LNCaP clone FGC (cell line): Measurements from ENCODE around the gene RND3.

Experiments
- DNase-seq: peaks from one replicate; pipeline ENCODE4 v3.0.0-alpha.2; 2011; ENCODE audit warnings: low read depth
- H3K4me3 ChIP-seq: 2 replicates; pipeline ENCODE4 v1.5.1; 2011; ENCODE audit warnings: mild to moderate bottlenecking, low read depth, low read length, control low read depth
- TF ChIP-seq, protein P1 (sequence below): IDR thresholded peaks from 2 replicates; pipeline ENCODE4 v1.5.1; 2012; ENCODE audit warnings: mild to moderate bottlenecking; ENCODE audit not compliant: control insufficient read depth, insufficient read depth; ENCODE audit errors: extremely low read depth

The RND3 gene

DNA sequence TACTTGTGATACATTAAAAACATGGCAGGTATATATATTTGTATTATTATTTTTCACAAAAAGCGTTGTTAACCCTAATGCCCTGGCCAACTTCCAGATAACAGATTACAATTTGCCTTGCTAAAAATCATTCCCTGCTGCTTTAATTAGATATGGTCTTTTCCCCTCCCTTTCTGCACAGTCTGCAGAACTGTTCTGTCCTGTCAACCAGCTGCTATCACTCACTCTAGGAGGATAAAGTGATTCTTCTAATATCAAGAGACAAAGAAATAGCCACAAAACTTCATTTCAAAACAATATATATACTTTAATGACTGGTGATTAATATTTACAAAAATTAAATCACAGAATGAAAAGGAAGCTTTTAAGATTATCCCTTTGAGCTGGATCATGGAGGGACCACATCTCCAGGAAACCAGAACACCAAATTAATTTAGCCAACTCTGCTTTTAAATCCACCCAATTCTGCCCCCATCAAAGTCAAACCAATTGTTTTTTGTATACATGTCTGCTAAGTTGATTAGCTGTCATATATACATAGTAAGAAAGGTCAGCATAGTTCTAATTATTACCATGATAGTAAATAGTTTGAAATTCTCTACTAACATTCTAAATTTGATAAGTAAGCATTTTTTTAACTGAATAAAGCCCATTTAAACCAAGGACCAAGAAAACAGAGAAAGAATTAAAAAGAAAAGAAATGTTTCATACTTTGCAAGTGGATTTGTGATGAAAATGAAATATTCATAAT is 55.7 kb downstream of the RND3 start:
- no peak for DNase-seq
- H3K4me3 ChIP-seq = no peak overlapping the region
- TF ChIP-seq, protein P1, sequence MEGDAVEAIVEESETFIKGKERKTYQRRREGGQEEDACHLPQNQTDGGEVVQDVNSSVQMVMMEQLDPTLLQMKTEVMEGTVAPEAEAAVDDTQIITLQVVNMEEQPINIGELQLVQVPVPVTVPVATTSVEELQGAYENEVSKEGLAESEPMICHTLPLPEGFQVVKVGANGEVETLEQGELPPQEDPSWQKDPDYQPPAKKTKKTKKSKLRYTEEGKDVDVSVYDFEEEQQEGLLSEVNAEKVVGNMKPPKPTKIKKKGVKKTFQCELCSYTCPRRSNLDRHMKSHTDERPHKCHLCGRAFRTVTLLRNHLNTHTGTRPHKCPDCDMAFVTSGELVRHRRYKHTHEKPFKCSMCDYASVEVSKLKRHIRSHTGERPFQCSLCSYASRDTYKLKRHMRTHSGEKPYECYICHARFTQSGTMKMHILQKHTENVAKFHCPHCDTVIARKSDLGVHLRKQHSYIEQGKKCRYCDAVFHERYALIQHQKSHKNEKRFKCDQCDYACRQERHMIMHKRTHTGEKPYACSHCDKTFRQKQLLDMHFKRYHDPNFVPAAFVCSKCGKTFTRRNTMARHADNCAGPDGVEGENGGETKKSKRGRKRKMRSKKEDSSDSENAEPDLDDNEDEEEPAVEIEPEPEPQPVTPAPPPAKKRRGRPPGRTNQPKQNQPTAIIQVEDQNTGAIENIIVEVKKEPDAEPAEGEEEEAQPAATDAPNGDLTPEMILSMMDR = no peak

DNA sequence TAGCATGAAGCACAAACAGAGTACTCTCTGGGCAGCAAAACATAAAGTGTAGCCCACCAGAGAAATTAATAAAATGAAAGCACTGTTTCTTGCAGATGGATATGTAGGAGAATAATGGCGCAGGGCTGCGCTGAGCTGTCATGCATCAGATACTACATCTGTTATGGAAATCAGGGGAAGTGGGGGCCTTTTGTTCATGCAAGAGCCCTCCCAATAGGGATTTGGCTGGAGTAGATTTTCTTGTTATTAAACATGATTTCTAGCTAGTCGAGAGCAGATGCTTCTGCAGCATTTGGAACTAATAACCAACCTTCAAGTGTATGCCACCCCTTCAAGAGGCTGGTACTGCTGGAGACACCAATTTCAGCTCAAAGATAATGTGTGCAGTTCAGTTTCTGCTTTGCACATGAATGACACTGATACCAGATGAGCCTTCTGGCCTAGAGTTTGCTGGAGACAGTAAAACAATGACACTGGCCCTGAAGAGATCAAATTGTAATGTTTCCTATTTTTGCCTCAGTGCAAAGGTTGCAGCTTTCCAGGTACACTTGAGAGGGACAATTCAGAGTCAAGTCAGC is 58.0 kb downstream of the RND3 start:
- TF ChIP-seq, protein P1 = no peak
- H3K4me3 ChIP-seq = no peak overlapping the region
- no peak for DNase-seq

DNA sequence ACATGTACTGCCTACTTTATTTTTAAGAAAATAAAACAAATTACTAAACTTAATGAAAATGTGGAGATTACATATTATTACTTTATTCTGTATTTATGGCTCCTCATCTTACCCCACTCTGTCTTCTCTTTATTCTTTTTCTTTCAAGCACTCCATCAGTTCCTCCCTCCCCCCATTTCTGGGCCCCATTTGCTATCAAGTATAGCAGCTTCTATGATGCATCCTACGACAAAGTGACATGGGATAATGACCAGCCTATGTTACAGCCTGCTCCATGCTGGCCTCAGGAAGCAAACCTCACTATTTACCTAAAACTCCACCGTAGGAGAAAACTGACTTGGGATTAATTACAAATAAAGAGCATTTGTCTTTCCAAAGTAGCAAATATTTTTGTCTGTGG is 58.8 kb downstream of the RND3 start:
- TF ChIP-seq, protein P1 = no peak
- DNase-seq = no peak

DNA sequence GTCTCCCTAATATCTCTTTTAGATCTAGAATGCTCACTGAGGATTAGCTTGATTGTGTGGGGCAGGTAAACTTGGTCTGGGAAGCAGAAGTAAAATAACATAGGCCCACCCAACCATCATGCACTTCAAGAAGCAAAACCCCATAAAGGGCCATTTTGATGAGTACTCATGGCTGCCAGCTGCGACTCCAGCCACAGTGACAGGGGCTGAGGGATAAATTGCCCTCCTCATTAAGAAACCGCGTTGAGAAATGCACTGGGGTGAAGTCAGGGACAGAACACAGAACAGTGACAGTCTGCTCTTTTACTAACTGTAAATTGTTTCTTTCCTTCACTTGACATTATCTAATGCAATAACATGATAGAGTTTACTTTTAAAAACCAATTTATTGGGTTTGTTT is 60.2 kb downstream of the RND3 start:
- DNase-seq = no peak
- no peak overlapping the region for H3K4me3 ChIP-seq
- TF ChIP-seq, protein P1 = no peak

More for the DNA sequence above, 58.8 kb downstream of the RND3 start:
- no peak overlapping the region for H3K4me3 ChIP-seq

DNA sequence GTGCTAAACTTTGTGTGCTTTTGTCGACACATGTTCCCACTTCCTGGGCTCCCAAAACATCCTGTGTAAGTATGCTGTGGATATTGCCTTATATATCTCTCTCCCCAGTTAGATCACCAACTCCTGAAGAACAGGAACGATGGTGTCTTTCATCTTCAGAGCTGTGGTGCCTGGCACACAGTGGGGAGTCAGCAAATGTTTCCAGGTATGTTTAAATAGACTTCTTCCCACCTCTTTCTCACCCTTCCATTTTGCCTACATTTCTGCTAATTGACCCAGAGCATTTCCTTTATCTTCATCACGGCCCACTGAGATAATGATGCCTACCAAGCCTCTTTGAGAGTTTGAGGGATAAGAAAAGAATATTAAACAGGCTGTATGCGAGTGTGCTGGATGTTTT is 60.7 kb downstream of the RND3 start:
- H3K4me3 ChIP-seq = no peak overlapping the region
- DNase-seq = no peak
- TF ChIP-seq, protein P1 = no peak

DNA sequence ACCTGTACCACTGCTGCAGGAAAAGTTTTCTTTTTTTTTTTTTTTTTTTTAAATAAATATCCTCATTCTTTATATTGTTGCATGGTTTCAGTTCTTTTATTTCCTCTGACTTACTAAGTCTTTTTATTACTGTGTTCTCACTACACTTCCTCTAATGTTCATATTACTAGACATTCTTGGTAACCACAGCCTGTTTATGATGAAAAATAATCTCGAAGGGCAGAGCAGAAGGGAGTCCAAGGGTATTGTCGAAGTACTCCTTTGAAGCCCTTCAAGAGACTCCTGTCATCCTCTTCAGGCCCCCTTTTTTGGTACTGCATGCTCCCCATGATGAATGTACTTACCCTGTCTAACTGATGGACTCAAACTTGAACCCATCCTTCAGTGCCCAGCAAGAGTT is 61.2 kb downstream of the RND3 start:
- DNase-seq = no peak
- no peak overlapping the region for H3K4me3 ChIP-seq

More for the DNA sequence above, 61.2 kb downstream of the RND3 start:
- TF ChIP-seq, protein P1 = no peak
